LNCAP (cell line): ENCODE results near the gene COG4.

ENCODE experiments used
- CTCF ChIP-seq: fragments of 450-650 bp; IDR thresholded peaks from 2 replicates; pipeline ENCODE4 v1.5.1; 2017; ENCODE audit warnings: mild to moderate bottlenecking

Gene COG4

GRCh38 chr16:70483426-70483825 lies 39.9 kb downstream of the COG4 start:
- no peak for TF ChIP-seq CTCF

GRCh38 chr16:70482624-70483023 lies 40.7 kb downstream of the COG4 start:
- no peak for TF ChIP-seq CTCF

GRCh38 chr16:70481929-70482536 lies 41.3 kb downstream of the COG4 start:
- TF ChIP-seq CTCF: no peak

- TF ChIP-seq CTCF: no peak
These were observed 42.9 kb downstream of the COG4 start for GRCh38 chr16:70480127-70481105.

- no peak for TF ChIP-seq CTCF
These were observed 44.4 kb downstream of the COG4 start for GRCh38 chr16:70478912-70479341.

GRCh38 chr16:70478169-70478568 lies 45.2 kb downstream of the COG4 start:
- TF ChIP-seq CTCF: no peak

GRCh38 chr16:70476272-70477020 lies 46.9 kb downstream of the COG4 start:
- no peak for TF ChIP-seq CTCF
